NCI-H146 treated with DMSO at 0.1 percent for 48 hours (cell line): Measurements from ENCODE around the gene LYZL1.
"Not testable (repeated sequence)": the region's sequence is repeated elsewhere in the genome, so short reads cannot be mapped to it uniquely, and the experiment has no call there.

ENCODE experiments used
- DNase-seq: peaks from one replicate; lab custom pipeline; 2025; ENCODE audit not compliant: unreplicated experiment; lab: John Stamatoyannopoulos, UW

The LYZL1 gene

GRCh38 chr10:29259498-29259897 lies 29.4 kb upstream of the LYZL1 start:
- DNase-seq, result no peak

- no peak for DNase-seq
Observed at GRCh38 chr10:29263506-29263905, 25.4 kb upstream of the LYZL1 start.

DNA sequence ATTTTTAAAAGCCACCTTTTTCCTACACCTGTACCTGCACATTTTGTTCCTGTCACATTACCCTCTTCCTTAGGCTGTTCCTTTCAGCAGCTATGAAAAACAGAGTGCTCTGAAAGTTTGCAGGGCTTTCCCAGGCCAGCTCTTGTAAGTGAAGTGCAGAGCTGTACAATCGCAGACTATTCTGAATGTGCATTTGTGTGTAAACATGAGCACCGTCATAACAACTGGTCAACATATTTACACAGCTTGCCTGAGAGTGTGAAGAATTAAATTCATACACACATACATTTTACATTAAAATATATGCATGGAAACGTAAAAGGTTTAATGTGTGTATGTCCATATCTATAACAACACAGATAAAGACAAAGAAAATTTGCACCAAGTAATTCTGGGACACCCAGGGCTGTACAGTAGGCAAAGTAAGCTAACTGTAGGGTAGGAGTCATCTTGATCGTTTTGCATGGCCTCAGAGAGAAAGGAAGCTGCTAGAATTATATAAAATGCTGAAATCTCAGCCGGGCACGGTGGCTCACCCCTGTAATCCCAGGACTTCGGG lies 23.6 kb upstream of the LYZL1 start:
- no peak for DNase-seq

DNA sequence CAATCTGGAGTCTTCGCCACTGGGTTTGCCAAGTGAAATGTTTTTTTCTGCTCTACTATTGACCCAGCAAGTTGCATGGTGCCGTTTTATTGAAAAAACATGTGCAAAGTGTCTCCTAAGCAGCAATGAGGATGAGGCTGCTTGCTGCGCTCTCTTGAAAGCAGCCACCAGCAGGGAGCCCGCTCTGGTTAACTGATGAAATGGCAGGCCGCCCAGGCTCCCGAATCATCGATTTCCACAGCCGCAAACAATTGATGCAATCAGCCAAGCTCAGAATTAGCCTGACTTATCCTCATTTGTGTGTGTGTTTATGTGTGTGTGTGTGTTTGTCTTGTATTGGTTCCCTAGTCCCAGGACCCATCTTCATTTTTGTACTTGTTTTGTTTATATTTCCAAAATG lies 22.2 kb upstream of the LYZL1 start:
- no peak for DNase-seq

DNA sequence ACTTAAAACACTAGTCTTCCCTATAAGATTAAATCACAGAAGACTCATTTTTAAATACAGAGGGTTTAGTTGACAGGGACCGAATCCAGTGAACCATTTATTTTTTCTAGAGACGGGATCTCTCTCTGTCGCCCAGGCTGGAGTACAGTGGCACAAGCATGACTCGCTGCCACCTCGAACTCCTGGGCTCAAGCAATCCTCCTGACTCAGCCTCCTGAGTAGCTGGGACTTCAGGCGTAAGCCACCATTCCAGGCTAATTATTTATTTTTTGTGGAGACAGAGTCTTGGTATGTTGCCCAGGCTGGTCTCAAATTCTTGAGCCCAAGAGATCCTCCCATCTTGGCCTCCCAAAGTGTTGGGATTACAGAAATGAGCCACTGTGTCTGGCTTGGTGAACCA lies 20.9 kb upstream of the LYZL1 start:
- DNase-seq, result no peak

- DNase-seq, result no peak
Observed at GRCh38 chr10:29269486-29269885, 19.4 kb upstream of the LYZL1 start.

DNA sequence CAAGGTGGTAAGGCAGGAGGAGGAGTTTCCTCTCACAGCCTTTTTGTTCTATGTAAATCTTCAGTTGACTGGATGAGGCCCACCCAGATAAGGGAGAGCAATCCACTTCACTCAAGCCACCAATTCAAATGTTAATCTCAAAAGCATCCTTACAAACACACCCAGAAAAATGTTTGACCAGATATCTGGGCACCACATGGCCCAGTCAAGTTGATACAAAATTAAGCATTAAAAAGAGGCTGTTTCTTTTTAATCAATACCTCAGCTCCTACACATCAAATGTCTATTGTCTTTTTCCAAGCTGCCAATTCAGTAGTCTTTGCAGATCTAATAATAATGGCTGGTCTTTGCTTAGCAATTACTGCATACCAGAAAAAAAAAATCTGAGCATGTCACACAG lies 18.0 kb upstream of the LYZL1 start:
- no peak for DNase-seq

DNA sequence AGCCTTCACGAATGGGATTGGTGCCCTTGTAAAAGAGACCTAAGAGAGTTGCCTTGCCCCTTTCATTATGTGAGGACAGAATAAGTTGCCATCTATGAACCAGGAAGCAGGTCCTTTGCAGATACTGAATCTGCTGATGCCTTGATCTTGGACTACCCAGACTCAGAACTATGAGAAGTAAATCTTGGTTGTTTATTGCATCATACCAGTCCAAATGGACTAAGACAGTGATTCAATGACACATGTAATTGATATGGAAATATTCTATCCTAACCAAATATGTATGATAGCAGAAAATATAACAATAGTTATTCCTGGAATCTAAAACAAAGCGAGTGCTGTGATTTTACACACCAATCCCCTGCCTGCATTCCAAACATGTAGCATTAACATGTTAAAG lies 17.0 kb upstream of the LYZL1 start:
- no peak for DNase-seq

DNA sequence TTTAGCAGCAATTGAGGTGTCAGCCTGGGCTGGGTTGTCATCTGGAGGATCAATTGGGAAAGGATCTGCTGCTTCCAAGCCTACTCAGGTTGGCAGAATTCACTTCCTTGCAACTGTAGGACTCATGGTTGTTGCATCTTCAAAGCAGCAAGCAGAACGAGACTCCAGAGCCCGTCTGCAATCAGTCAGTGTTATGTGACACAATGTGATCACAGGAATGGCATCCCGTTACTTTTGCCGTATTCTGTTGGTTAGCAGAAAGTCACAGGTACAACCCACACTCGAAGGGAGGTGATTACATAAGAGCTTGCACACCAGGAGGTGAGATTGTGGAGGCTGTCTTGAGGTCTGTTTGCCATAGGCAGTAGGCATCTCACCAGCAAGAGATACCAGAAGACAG lies 15.4 kb upstream of the LYZL1 start:
- no peak for DNase-seq

DNA sequence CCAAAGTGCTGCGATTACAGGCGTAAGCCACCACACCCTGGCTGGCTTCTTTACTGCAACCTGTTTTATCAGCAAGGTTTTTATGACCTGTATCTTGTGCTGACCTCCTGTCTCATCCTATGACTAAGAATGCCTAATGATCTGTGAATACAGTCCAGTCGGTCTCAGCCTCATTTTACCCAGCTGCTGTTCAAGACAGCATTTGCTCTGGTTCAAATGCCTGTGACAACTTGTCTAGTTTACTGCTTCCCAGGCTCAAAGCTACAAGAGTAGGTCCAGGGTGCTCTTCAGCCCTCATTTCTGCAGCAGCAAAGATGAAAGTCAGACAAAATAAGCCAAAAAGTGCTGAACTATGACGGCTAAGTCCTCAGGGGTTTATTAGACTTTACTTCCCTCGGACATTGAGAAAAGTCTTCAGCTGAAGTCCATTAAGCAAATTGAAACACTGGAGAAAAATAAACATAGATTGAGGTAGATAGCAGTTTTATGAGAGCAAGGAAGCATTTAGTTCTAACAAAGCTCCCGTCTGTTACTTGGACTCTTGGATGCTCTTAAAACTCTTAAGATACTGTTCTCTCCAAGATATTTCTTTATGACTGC lies 12.5 kb upstream of the LYZL1 start:
- no peak for DNase-seq

GRCh38 chr10:29277296-29277695 lies 11.6 kb upstream of the LYZL1 start:
- no peak for DNase-seq

DNA sequence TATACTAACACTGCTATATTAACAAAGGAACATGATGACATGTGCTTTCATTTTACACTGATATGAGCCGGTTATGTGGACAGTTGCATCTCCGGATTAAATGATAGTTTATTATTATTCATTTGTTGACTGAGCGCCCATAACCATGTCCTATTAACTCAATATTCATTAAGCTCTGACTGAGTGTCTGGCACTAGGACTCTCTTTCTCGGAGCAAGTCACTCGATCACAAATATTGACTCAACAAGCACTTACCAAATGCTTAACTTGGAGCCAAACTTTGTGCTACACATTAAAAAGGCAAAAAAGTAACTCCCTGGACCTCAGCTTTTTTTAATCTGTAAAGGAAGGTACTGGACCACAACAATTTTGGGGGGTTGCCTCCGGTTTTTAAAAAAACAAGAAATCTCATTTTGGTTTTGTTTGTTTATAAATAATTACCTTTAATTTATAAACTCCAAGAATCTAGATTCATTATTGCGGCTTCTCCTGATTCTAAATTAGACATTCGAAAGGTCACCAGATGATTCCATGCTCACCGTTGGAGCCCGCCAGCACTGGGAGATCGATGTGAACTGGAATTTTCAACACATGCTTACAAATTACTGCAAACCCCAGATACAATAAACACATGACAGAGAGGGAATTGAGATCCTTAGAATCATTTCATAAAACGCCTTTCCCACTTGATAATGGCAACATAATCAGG lies 8.9 kb upstream of the LYZL1 start:
- no peak for DNase-seq

DNA sequence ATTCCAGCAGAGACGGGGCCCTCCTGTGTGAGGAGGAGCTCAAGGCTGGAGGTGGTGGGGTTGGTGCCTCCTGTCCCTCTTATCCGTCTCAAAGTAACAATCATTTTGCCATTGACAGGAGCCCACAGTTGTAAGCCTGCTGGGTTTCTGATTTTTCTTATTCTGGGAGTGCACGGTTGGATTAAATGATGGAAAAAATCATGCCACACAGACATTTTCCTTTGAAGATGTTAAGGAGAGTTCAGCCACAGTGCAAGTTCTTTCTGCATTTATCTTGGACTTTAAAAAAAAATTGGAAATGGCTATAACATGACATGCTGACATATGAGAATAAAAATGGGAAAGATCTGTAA lies 8.4 kb upstream of the LYZL1 start:
- no peak for DNase-seq

DNA sequence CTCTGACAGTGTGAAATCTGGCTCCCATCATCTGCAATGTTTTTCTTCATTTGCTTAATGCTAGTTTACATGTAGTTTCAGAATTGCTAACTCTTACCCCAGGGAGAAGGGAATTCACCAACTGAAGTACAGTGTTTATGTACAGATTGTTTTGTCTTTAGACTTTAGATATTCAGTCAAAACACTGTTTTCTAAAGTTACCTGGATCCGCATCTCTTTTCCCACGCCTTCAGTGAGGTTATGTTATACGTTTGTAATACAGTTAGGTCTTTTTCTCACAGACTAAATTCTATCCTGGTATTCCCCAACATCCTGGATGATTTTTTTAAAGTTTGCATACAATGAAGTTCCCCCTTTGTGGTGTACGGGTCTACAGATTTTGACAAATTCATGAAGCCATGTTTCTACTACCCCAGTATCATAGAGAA lies 3.2 kb upstream of the LYZL1 start:
- no peak for DNase-seq

DNA sequence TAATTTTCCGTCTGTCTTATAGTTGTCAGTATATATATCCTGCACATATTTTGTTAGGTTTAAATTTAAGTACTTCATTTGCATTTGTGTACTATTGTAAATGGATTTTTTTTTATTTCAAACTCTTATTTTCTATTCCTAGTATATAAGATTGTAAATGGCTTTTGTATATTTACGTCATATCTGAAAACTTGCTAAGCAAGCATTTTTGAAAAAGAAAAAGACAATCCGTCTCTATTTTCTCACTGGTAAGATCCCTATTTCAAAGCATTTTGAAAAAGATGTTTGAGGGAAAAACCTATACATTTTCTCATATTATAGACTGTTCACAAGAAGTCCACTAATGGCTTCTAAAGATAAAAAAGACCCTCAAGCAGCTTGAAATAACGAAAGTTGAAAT lies 1.2 kb upstream of the LYZL1 start:
- DNase-seq, result no peak

GRCh38 chr10:29291561-29291960 lies 2.7 kb downstream of the LYZL1 start:
- not testable (repeated sequence) for DNase-seq

DNA sequence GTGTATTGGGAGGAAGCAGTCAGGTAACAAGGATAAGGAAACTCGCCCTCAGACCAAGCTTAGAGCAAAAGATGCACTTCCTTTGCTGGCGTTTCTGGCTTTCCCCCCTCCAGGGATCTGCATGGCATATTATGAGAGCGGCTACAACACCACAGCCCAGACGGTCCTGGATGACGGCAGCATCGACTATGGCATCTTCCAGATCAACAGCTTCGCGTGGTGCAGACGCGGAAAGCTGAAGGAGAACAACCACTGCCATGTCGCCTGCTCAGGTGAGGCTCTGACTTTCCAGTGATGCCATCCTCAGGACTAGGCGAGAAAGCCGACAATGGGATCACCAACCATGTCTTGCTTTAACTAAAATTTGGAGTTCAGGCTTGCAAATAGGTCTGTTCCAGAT lies 3.5 kb downstream of the LYZL1 start:
- not testable (repeated sequence) for DNase-seq

- no peak for DNase-seq
Observed at GRCh38 chr10:29295813-29296212, 6.9 kb downstream of the LYZL1 start.

GRCh38 chr10:29297678-29298077 lies 8.8 kb downstream of the LYZL1 start:
- DNase-seq, result no peak

- DNase-seq, result no peak
Observed at GRCh38 chr10:29301359-29301910, 12.6 kb downstream of the LYZL1 start.

DNA sequence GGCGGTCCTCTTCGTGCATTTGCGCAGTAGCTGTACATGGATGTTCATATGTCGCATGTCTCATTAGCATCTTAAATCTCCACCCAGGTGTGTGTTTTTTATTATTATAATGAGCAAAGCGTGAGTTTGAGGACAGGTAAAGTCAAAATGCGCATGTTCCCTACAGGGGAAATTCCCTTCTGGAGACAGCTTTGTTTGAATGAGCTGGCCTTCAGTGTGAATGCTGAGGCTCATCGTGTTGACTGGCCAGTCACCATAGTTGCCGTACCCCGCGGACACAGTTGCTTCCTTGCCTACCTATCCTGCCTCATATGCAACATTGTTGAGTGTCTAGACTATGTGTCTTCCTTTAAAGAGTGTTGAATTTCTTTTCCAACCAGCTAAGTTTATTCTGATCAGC lies 13.6 kb downstream of the LYZL1 start:
- DNase-seq, result no peak

- peak; percentile 46 for DNase-seq
Observed at GRCh38 chr10:29304264-29304994, 15.6 kb downstream of the LYZL1 start.
